Muscle layer of duodenum (tissue), 2 donors: ENCODE data around the gene DPH2.
A peak's percentile ranks its signal among the peaks of the same experiment; 100 is the strongest.

Experiments
- H3K27ac ChIP-seq: one replicate; pipeline ENCODE4 v1.7.0; 2013; ENCODE audit warnings: mild to moderate bottlenecking, low read length
- H3K27me3 ChIP-seq: one replicate; pipeline ENCODE4 v1.7.0; 2013; ENCODE audit warnings: low read depth, mild to moderate bottlenecking, control low read depth, low read length
- H3K36me3 ChIP-seq, 2 donors: one replicate each; pipeline ENCODE4 v1.7.0; 2013; ENCODE audit warnings: low read length in 2 of 2, control low read depth in 1 of 2, mild to moderate bottlenecking in 1 of 2; ENCODE audit not compliant: insufficient read depth in 2 of 2, control insufficient read depth in 1 of 2
- H3K4me1 ChIP-seq, 2 donors: one replicate each; pipeline ENCODE4 v1.7.0; 2013; ENCODE audit warnings: low read length in 2 of 2, mild to moderate bottlenecking in 2 of 2, control low read depth in 1 of 2, moderate library complexity in 1 of 2; ENCODE audit not compliant: insufficient read depth in 2 of 2, control insufficient read depth in 1 of 2
- H3K4me3 ChIP-seq, 2 donors: one replicate each; pipeline ENCODE4 v1.7.0; 2013; ENCODE audit warnings: low read length in 2 of 2, low read depth in 1 of 2, mild to moderate bottlenecking in 1 of 2
- H3K9me3 ChIP-seq, 2 donors: one replicate each; pipeline ENCODE4 v1.7.0; 2013; ENCODE audit warnings: low read length in 2 of 2, control low read depth in 1 of 2, mild to moderate bottlenecking in 1 of 2; ENCODE audit not compliant: control insufficient read depth in 1 of 2
- donor health status: healthy.

The DPH2 gene

GRCh38 chr1:43958351-43959255 is 11.2 kb upstream of the DPH2 start:
- Histone ChIP-seq H3K27ac (no peak overlapping the region), H3K4me3 (no peak overlapping the region), H3K9me3 (no peaks in the 10 kb centered on the region), H3K4me1 (no peaks in the 10 kb centered on the region), H3K36me3 (peaks cover 59 to 74% of the 10 kb centered on the region in 2 donors), H3K27me3 (no peaks in the 10 kb centered on the region)

GRCh38 chr1:43960798-43961197 is 9.0 kb upstream of the DPH2 start:
- Histone ChIP-seq H3K4me1 (no peaks in the 10 kb centered on the region), H3K36me3 (peaks cover 59 to 84% of the 10 kb centered on the region in 2 donors), H3K27ac (no peak overlapping the region), H3K4me3 (no peak overlapping the region), H3K9me3 (no peaks in the 10 kb centered on the region), H3K27me3 (no peaks in the 10 kb centered on the region)

GRCh38 chr1:43961692-43962091 is 8.1 kb upstream of the DPH2 start:
- no peak overlapping the region for H3K4me3 ChIP-seq
- no peaks in the 10 kb centered on the region for H3K27me3 ChIP-seq
- peaks cover 51 to 85% of the 10 kb centered on the region in 2 donors for H3K36me3 ChIP-seq
- H3K27ac ChIP-seq, result no peak overlapping the region
- no peaks in the 10 kb centered on the region for H3K4me1 ChIP-seq
- H3K9me3 ChIP-seq, result no peaks in the 10 kb centered on the region

- Histone ChIP-seq H3K9me3 (no peaks in the 10 kb centered on the region), H3K36me3 (peaks cover 46 to 86% of the 10 kb centered on the region in 2 donors), H3K4me3 (no peak overlapping the region), H3K4me1 (no peaks in the 10 kb centered on the region), H3K27me3 (no peaks in the 10 kb centered on the region), H3K27ac (no peak overlapping the region)
These were observed 7.5 kb upstream of the DPH2 start for GRCh38 chr1:43962324-43962723.

GRCh38 chr1:43963006-43963405 is 6.8 kb upstream of the DPH2 start:
- H3K4me1 ChIP-seq, result no peaks in the 10 kb centered on the region
- no peaks in the 10 kb centered on the region for H3K9me3 ChIP-seq
- H3K36me3 ChIP-seq, result peaks cover 39 to 85% of the 10 kb centered on the region in 2 donors
- H3K27me3 ChIP-seq, result no peaks in the 10 kb centered on the region
- no peak overlapping the region for H3K27ac ChIP-seq
- no peak overlapping the region for H3K4me3 ChIP-seq

GRCh38 chr1:43963890-43964289 is 5.9 kb upstream of the DPH2 start:
- Histone ChIP-seq H3K9me3 (no peaks in the 10 kb centered on the region), H3K27me3 (no peaks in the 10 kb centered on the region), H3K36me3 (peaks cover 30 to 76% of the 10 kb centered on the region in 2 donors), H3K27ac (no peak overlapping the region), H3K4me1 (no peaks in the 10 kb centered on the region), H3K4me3 (no peak overlapping the region)

- H3K9me3 ChIP-seq, result no peaks in the 10 kb centered on the region
- H3K27ac ChIP-seq, result no peak overlapping the region
- H3K4me1 ChIP-seq, result peaks cover under 1 to 4% of the 10 kb centered on the region in 2 donors
- no peak overlapping the region for H3K4me3 ChIP-seq
- H3K27me3 ChIP-seq, result no peaks in the 10 kb centered on the region
- peaks cover 23 to 62% of the 10 kb centered on the region in 2 donors for H3K36me3 ChIP-seq
These were observed 4.5 kb upstream of the DPH2 start for GRCh38 chr1:43965316-43965715.

- Histone ChIP-seq H3K4me1 (peaks cover 6 to 12% of the 10 kb centered on the region in 2 donors), H3K36me3 (peaks cover 0 to 43% of the 10 kb centered on the region in 2 donors), H3K9me3 (no peaks in the 10 kb centered on the region), H3K27ac (no peak overlapping the region), H3K27me3 (no peaks in the 10 kb centered on the region), H3K4me3 (no peak overlapping the region)
These were observed 1.4 kb upstream of the DPH2 start for GRCh38 chr1:43968348-43968948.

GRCh38 chr1:43969416-43969745 is 429 bp upstream of the DPH2 start:
- peaks cover 6 to 20% of the 10 kb centered on the region in 2 donors for H3K4me1 ChIP-seq
- peak overlapping the region; percentile 97 to 99 for H3K4me3 ChIP-seq
- H3K27ac ChIP-seq, result no peak overlapping the region
- no peaks in the 10 kb centered on the region for H3K9me3 ChIP-seq
- no peaks in the 10 kb centered on the region for H3K27me3 ChIP-seq
- H3K36me3 ChIP-seq, result peaks cover 0 to 41% of the 10 kb centered on the region in 2 donors

- Histone ChIP-seq H3K27ac (no peak overlapping the region), H3K9me3 (no peaks in the 10 kb centered on the region), H3K4me1 (peaks cover 6 to 22% of the 10 kb centered on the region in 2 donors), H3K27me3 (no peaks in the 10 kb centered on the region), H3K36me3 (peaks cover 0 to 38% of the 10 kb centered on the region in 2 donors), H3K4me3 (peak overlapping the region; percentile 97 to 99)
These were observed 692 bp downstream of the DPH2 start for GRCh38 chr1:43970502-43970901.

- H3K36me3 ChIP-seq, result peaks cover 0 to 34% of the 10 kb centered on the region in 2 donors
- H3K27ac ChIP-seq, result no peak overlapping the region
- peaks cover 6 to 26% of the 10 kb centered on the region in 2 donors for H3K4me1 ChIP-seq
- H3K9me3 ChIP-seq, result no peaks in the 10 kb centered on the region
- peak overlapping the region; percentile 97 to 99 for H3K4me3 ChIP-seq
- H3K27me3 ChIP-seq, result no peaks in the 10 kb centered on the region
These were observed 1.1 kb downstream of the DPH2 start for GRCh38 chr1:43970911-43971310.
